ENCODE measurements around the gene ZCCHC24. TPM values are rescaled to one million over a fixed set of nuclear protein-coding genes. Genes with fewer than 3 reads are reported as not detected.
"Not testable (repeated sequence)": the region's sequence is repeated elsewhere in the genome, so short reads cannot be mapped to it uniquely, and the experiment has no call there.

The ZCCHC24 gene
- total RNA-seq, 1 donor from 2014 or later, result 33.9 TPM

DNA sequence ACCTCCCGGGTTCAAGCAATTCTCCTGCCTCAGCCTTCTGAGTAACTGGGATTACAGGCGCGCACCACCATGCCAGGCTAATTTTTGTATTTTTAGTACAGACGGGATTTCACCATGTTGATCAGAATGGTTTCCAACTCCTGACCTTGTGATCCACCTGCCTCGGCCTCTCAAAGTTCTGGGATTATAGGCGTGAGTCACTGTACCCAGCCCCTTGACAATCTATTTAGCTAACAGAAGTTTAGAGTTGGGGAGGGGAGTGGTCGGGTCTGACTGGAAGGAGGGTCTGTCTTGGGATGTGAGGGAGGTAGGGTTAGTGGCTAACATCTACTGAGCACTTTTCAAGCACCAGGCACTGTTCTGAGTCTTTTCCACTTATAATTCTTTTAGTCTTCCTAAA lies 27.0 kb upstream of the ZCCHC24 start:
- DNase-seq (ENCODE audit: low spot score), result no peak

DNA sequence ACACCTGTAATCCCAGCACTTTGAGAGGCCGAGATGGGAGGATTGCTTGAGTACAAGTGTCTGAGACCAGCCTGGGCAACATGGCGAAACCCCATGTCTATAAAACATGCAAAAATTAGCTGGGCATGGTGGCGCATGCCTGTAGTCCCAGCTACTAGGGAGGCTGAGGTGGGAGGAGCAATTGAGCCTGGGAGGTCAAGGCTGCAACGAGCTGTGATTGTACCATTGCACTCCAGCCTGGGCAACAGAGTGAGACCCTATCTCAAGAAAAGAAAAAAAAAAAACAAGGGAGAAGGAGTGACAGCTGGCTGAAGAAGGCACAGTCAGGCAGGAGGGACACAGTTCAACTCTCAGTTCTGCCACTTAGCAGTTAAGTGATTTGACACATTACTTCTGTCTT lies 26.4 kb upstream of the ZCCHC24 start:
- no peak for DNase-seq (ENCODE audit: low spot score)

DNA sequence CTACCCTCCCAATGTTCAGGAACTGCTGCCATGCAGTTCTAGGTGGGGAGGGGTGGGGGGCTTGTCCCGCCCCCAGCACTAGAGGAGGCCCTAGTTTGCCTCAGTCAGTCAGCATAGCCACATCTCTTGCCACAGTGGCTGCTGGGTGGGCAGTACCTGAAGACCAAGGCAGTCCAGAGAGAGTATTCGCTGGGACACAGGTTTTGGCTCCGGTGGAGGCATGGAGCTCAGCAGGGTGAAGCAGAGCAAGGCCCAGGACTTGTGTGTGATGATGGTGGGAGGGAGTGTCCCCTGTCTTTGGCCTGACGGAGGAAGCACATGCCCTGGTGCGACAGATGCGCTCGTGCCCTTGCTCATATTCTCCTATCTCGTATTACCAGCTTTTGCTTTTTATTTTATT lies 24.7 kb upstream of the ZCCHC24 start:
- DNase-seq (ENCODE audit: low spot score), result no peak

DNA sequence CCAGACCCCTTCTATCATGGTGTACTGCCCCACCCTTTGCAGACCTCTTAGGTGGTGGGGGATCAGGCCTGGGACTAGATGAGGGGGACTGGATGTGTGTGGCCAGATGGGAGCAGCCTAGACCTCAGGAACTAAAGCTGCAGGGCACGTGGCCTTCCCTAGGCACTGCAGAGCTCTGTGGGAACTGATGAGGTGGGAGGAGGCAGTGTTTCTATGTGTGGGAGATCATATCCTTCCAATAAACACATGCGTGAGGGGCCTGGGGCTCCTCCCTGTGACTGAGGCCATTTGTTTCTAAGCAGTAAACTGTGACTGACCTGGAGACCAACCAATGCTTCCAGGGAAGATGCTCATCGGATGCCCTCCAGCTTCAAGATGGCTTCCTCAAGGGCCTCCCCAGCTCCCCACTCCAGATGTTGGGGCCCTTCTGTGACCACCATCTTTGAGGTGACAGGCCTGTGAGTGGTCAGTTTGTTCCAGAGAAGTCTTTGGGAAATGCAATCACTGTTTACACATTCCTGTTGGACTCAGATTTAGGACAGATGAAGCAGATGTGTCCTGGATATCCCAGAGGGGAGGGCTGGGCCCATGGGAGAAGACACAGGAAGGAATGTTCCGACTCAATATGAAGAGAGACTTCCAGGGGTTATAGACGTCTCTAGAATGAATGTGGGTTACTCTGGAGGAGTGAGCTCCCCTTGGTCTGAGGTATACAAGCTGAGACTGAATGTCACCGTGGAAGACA lies 23.6 kb upstream of the ZCCHC24 start:
- no peak for DNase-seq (ENCODE audit: low spot score)

DNA sequence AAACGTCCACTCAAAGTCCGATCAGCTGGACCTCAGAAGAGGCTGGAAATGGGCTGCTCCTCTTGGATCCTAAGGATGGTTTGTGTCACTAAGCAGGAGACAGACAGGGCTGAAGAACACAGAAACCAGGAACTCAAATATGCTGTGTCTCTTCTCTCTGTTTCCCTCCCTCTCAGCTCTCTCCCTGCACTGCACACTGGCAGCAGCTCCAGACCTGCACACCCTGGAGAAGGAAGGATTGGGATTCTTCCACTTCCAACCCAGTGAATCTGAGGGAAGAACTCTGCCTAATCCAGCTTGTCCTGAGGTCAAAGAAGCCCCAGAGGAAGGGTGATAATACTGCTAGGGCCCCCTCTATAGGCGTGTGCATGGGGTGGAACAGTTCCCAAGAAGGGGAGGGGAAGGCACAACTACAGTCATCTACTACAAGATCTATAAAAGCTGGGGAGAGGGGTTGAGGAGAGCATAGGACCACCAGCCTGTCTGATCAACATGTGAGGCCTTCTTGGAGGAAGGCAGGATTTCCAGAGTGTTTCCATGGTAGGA lies 22.7 kb upstream of the ZCCHC24 start:
- no peak for DNase-seq (ENCODE audit: low spot score)

DNA sequence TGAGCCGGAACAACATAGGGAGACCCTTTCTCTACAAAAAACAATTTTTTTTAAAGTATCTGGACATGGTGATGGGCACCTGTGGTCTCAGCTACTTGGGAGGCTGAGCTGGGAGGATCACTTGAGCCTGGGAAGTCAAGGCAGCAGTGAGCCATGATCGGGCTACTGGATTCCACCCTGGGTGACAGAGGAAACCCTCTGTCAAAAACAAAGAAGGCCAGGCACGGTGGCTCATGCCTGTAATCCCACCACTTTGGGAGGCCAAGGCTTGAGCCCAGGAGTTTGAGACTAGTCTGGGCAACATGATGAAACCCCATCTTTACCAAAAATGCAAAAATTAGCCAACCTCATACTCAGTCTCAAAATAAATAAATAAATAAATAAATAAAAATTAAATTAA lies 19.9 kb upstream of the ZCCHC24 start:
- no peak for DNase-seq (ENCODE audit: low spot score)

DNA sequence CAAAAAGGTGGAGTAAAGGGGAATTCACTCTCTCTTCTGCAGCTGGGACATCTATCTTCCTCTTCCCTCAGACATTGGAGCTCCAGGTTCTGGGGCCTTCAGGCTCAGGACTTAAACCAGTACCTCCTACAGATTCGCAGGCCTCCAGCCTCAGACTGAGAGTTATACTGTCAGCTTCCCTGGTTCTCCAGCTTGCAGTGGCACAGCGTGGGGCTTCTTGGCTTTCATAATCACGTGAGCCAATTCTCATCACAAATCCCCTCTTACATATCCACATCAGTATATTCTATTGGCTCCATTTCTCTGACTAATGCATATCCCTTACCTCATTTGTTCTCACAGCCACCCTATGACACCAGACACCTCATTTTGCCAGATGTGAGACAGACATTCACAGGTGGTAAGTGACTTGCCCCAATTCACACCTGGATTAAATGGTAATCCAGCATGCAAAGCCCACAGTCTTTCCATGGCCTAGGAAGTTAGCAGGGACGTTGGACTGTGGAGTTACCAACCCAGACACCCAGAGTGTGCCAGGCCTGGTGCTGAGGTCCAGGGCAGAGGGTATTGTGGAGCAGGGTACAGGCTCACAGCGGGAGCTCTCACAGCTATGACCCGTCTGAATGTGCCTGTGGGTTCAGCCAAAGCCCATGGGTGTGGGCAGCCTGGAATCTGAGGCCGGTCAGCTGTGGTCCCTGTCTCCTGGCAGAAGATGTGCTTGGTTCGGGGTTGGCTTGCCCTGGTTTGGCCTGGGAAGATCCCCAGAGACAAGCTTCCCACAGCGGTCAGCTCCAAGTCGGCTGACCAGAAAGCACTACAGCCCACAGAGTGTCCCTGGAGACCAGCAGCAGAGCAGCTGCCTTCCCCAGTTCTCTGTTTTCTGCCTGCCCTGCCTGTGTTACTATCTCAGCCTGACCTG lies 18.4 kb upstream of the ZCCHC24 start:
- DNase-seq (ENCODE audit: low spot score), result no peak

DNA sequence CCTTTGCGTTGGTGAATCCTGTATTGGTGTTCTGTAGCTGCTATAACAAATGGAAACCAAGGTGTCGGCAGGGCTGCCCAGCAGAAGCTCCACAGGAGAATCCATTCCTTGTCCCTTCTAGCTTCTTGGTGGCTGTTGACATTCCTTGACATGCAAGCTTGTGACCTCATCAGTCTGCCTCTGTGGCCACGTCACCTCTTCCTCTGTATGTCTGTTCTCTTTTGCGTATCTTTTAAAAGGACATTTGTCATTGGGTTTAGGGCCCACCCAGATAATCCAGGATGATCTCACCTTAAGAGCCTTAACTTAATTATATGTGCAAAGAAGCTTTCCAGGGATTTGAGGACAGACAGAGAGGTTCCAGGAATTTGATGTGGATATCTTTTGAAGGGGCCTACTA lies 15.3 kb upstream of the ZCCHC24 start:
- no peak for DNase-seq (ENCODE audit: low spot score)

DNA sequence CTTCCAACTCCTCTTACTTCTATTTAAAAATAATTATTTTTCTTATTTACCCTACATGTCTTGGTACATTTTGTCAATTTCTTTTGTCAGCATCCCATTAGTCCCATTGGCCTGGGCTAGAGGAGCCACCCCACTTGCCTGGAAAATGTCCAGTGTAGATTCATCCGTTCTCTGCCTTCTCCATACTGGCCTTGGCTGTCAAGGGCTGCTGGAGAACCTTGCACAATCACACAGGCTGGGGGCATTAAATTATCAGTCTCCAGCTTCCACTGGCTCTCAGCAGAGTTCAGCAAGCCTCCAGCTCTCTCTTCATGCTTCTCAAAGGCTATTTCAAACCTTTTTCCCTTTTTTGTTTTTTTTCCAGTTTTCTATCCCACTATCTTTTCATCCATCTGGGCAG lies 13.8 kb upstream of the ZCCHC24 start:
- no peak for DNase-seq (ENCODE audit: low spot score)

DNA sequence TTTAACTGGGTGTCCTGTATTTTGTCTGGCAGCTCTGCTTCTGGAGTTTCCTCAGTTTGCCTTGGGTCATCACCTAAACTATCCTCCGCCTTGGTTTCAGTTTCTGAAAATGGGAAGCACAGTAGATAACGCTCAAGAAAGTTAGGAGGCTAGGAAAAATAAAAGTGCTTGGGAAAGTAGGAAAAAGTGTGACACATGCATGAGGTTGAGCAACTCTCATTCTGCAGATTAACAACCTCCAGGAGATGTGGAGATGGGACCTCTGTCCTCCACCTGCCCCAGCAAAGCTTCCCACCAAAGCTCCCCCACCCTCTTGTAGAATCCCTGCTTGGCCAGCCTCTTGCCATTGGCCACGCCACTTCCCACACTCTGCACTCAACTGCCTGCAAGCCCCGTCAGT lies 13.1 kb upstream of the ZCCHC24 start:
- DNase-seq (ENCODE audit: low spot score), result no peak

DNA sequence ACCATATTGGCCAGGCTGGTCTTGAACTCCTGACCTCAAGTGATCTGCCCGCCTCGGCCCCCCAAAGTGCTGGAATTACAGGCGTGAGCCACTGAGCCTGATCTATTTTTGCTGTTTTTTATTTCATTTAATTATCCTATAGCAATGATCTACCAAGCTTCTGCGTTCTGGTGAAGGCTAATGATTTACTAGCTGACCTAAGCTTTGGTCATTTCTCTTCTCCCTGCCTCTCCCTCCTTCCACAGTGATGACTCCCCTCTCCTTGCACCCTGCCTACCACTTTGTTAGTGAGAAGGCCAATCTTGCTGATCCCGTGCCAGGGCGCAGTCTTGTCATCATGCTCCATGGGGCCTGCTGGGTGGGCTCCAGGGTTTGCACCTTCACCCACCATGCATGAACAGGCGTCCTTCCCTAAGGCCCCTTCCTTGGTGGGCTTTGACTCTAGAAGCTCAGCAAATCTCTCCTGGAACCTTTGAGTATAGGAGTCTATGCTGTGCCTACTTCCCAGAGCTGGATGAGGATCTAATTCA lies 11.9 kb upstream of the ZCCHC24 start:
- DNase-seq (ENCODE audit: low spot score), result no peak

DNA sequence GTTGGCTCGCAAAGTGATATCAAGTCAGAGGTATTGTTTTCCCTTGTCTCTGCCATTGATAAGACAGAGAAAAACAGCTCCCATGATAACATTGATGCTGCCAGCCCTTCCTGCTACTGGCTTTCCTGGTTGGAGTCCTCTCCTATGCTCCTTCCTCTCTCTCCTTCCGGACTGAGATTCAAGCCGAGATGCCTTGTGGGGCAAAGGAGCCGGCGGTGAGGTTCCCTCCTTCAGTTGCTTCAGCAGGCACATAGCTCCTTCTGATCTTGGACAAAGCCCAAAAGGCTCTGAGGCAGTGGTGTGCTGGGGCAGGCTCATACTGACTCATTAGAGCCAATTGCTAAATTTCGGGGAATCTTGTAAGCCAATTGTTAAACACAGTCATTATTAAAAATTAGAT lies 8.8 kb upstream of the ZCCHC24 start:
- DNase-seq (ENCODE audit: low spot score), result peak; percentile 74

DNA sequence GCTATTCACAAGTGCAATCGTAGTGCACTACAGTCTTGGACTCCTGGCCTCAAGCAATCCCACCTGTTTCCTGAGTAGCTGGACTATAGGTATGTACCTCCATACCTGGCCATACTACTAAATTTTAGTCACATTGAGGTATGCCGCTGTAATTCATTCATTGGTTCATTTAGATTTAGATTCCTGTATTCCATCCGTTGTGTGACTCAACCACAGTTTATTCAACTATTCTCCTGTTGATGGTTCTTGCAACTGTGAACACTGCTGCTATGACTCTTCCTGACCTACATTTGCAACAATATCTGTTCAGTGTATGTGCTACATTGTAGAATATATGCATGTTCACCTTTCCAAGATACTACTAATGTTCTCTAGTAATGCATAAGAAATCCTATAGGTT lies 8.0 kb upstream of the ZCCHC24 start:
- no peak for DNase-seq (ENCODE audit: low spot score)

DNA sequence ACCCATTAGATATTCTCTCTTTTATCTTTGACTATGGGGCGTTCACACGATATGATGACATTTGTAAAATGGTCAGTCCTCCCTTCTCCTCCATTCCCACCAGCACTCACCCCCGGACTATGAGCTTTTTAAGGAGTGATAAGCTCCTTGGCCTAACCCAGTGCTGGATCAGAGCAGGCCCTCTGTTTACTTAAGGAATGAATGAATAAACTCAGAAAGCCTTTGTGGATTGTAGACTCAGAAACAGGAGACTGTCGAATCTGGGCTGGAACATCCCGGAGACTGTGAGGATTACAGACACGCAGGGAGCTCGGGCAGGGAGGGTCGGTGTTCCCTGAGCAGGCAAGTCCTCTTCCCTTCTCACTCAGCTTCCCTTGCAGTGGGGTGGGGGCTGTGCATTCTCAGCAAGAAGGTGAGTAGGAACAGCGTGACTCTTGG lies 6.8 kb upstream of the ZCCHC24 start:
- no peak for DNase-seq (ENCODE audit: low spot score)

DNA sequence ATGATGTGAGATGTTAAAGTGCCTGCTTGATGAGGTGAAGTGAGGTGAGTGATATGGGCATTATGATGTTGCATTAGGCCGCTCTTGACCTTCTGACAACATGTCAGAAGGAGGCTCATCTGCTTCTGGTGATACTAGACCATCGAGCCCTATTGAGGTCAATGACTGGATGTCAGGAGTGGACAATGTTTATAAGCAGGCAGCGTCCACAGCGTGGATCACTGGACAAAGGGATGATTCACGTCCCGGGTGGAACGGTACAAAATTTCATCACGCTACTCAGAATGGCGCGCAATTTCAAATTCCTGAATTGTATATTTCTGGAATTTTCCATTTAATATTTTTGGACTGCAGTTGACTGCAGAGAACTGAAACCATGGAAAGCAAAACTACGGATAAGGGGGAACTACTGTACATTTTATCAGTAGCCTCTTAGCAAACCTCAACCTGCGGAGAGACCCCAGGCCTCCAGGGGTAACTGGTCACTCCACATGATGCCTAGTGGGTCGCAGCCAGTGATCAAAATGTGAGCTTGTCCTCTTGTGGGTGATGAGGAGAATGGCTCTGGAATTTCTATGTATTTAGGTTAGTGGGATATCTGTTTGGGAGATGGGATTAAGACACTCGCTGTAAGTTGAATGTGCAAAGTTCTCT lies 5.7 kb upstream of the ZCCHC24 start:
- DNase-seq (ENCODE audit: low spot score), result peak; percentile 28

DNA sequence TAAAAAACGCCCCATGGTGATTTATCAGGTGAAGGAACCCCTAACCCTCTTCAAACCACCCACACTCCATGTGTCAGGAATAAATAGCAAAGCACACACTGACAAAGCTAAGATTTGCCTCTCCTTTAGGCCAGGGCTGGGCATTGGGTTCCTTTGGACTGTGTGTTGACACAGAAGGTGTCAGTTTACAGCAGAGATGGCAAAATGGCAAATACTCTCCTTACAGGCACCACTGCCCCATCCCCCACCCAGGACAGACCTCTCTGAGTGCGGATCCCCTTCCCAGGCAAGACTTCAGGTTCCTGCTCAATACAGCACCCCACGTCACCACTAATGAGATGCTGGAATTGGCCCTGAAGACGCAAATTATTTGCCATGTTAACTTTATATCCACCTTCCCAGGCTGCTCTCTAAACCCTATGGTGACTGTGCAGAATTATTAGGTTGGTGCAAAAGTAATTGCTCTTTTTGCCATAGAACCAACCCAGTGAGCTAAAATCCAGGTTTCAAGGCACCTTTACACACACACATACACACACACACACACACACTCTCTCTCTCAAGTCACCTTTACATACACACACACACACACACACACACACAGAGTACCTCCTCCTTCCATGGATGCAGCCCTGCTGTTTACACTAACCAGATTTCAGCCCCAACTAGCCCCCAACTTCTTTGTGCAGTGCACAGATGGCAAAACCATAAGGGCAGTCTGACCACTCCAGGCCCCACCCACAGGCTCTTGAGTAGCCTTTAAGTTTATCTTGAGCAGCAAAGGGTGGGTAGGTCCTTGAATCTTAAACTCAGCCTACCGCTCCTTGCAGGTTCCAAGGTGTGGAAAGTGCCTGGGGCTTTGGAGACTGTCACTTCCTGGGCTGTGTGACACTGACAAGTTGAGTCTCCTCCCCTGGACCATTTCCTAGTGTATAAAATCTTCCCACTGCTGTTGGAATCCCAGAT lies 4.0 kb upstream of the ZCCHC24 start:
- peak; percentile 39 for DNase-seq (ENCODE audit: low spot score)

DNA sequence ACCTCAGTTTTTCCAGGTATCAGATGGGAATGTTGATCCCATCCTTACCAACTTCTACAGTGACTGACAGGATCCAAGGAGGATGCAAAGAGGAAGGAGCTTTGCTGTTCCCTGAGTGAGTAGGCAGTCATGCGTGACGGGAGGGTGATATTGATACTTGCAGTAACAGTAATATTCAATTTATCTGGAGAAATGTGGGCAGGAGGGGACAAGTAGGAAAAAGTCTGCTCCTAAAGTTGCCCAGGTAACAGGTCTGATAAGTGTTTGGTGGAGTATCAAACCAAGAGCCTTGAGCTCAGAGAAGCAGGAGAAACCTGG lies 3.3 kb upstream of the ZCCHC24 start:
- DNase-seq (ENCODE audit: low spot score), result no peak

DNA sequence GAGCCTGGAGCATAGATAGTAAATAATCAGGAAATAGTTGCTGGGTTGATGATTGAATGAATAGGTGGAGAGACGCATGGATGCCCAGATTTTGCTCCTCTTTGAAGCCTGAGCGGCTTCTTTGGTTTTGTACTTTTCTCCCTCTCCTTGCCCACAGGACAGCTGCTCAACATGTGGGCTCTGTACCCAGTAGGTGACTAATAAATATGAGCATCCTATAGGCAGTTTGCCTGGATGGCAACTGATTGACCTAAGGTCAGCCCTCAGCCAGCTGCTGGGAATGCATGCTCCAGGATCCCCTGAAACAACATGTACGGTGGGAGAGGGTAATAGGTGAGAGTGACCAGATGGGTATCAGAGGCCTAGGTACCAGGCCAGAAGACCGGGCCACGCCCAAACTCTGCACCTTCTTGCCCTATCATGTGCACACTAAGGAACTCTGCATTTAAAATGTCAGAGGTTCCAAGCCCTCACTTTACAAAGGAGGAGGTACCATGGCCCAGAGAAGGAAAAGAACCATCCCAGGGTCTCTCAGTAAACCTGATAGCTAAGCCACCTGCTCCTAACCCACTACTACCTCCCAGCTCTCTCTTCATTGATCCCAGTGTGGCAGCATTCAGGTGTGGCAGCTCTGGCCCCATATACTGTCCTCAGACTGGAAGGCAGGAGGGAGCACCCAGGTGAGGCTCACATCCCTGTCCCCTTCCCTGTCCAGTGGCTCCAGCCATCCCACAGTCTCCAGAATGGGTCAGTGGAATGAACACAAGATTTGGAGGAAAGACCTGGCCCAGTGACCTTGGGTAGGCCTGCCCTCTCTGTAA lies 2.7 kb upstream of the ZCCHC24 start:
- DNase-seq (ENCODE audit: low spot score), result no peak

DNA sequence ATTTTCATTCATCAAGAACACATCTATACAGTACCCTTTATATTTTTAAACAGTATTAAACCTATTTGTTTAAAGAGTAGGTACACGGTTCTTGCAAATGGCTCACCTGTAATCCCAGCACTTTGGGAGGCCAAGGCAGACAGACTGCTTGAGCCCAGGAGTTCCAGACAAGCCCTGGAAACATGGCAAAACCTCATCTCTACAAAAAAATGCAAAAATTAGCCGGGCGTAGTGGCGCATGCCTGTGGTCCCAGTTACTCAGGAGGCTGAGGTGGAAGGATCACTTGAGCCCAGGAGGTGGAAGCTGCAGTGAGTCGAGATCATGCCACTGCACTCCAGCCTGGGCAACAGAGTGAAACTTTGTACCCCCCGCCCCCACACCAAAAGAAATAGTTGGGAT lies 1.8 kb upstream of the ZCCHC24 start:
- not testable (repeated sequence) for DNase-seq (ENCODE audit: low spot score)

DNA sequence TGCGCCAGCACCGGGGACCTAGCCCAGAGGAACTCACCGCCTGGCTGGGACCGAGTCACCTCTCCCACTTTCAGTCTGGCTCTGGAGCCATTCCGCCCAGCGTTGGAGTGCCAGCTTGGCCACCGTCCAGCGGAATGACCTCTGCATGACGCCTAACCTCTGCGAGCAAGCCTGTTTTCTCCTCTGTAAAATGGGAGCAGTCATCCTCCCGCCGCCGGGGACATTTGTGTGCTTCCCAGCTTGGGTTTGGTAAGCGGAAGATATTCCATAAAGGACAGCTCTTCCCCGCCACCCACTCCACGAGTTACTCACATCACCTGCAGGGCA lies 1.3 kb upstream of the ZCCHC24 start:
- DNase-seq (ENCODE audit: low spot score), result peak; percentile 74
